ENCODE results near the gene CHRM3. TPM values are rescaled to one million over a fixed set of nuclear protein-coding genes. Genes with fewer than 3 reads are reported as not detected.

CHRM3 gene
- total and polyA plus RNA-seq, 2 experiments from 2014 or later: 4.8 to 13.8 TPM

DNA sequence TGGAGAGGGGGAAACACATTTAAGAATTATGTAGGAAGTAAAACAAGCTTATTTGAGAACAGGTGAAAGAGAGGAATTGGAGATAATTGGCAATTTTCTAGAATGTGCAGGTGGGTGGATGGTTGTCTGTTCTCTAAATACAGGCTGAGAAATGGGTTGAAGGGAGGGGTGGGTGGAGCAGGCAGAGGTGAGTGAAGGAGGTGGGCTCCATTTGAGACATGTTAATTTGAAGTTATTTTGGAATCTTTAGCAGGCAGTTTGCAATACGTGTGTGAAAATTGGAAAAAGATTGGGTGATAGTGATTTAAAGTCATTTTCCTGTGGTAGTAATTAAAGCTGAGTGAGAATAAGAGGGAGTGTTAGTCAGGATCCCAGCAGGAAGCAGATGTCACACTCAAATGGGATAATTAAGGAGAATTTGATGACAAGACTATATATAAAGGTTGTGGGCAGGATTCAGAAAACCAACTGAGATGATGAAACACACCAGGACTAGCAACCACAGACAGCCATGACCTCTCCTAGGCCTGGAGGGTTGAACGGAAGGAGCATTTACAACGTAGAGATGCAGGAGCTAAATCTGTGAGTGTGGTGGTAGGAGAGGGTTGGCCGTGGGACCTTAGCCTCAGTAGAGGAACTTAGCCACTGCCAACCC lies 40.6 kb downstream of the CHRM3 start (continued):
- TF ChIP-seq, protein P1, sequence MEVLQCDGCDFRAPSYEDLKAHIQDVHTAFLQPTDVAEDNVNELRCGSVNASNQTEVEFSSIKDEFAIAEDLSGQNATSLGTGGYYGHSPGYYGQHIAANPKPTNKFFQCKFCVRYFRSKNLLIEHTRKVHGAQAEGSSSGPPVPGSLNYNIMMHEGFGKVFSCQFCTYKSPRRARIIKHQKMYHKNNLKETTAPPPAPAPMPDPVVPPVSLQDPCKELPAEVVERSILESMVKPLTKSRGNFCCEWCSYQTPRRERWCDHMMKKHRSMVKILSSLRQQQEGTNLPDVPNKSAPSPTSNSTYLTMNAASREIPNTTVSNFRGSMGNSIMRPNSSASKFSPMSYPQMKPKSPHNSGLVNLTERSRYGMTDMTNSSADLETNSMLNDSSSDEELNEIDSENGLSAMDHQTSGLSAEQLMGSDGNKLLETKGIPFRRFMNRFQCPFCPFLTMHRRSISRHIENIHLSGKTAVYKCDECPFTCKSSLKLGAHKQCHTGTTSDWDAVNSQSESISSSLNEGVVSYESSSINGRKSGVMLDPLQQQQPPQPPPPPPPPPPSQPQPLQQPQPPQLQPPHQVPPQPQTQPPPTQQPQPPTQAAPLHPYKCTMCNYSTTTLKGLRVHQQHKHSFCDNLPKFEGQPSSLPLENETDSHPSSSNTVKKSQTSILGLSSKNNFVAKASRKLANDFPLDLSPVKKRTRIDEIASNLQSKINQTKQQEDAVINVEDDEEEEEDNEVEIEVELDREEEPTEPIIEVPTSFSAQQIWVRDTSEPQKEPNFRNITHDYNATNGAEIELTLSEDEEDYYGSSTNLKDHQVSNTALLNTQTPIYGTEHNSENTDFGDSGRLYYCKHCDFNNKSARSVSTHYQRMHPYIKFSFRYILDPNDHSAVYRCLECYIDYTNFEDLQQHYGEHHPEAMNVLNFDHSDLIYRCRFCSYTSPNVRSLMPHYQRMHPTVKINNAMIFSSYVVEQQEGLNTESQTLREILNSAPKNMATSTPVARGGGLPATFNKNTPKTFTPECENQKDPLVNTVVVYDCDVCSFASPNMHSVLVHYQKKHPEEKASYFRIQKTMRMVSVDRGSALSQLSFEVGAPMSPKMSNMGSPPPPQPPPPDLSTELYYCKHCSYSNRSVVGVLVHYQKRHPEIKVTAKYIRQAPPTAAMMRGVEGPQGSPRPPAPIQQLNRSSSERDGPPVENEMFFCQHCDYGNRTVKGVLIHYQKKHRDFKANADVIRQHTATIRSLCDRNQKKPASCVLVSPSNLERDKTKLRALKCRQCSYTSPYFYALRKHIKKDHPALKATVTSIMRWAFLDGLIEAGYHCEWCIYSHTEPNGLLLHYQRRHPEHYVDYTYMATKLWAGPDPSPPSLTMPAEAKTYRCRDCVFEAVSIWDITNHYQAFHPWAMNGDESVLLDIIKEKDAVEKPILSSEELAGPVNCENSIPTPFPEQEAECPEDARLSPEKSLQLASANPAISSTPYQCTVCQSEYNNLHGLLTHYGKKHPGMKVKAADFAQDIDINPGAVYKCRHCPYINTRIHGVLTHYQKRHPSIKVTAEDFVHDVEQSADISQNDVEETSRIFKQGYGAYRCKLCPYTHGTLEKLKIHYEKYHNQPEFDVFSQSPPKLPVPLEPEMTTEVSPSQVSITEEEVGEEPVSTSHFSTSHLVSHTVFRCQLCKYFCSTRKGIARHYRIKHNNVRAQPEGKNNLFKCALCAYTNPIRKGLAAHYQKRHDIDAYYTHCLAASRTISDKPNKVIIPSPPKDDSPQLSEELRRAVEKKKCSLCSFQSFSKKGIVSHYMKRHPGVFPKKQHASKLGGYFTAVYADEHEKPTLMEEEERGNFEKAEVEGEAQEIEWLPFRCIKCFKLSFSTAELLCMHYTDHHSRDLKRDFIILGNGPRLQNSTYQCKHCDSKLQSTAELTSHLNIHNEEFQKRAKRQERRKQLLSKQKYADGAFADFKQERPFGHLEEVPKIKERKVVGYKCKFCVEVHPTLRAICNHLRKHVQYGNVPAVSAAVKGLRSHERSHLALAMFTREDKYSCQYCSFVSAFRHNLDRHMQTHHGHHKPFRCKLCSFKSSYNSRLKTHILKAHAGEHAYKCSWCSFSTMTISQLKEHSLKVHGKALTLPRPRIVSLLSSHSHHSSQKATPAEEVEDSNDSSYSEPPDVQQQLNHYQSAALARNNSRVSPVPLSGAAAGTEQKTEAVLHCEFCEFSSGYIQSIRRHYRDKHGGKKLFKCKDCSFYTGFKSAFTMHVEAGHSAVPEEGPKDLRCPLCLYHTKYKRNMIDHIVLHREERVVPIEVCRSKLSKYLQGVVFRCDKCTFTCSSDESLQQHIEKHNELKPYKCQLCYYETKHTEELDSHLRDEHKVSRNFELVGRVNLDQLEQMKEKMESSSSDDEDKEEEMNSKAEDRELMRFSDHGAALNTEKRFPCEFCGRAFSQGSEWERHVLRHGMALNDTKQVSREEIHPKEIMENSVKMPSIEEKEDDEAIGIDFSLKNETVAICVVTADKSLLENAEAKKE (CRISPR knock-in tag; IDR thresholded peaks at IDR 0.05): no peak
- TF ChIP-seq JUNB (IDR thresholded peaks at IDR 0.05; ENCODE audit: unreplicated experiment): no peak

DNA sequence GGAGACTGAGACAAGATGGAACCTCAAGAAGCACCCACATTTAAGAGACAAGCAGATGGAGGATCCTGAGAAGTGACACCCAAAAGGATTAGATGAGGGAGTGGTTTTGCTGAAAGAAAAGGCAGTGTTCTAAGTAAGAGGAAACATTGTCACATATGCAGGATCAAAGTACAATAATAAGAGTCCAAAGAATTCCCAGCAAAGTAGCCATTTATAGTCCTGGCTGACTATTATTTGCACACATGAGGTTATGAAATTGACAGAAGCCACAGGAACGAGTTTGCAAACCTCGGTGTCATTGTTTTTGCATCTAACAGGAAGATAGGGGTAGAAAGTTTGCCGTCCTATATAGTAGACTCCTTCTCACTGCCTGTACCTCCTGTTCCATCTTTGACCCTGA lies 41.3 kb downstream of the CHRM3 start:
- Mint-ChIP-seq H3K27me3 (ENCODE audit: insufficient read depth, low read depth, poor library complexity) (no peaks in the 10 kb centered on the region), H3K4me3 (no peak overlapping the region), H3K27ac (no peak overlapping the region), H3K4me1 (peaks cover 6% of the 10 kb centered on the region; the same call in 2 of the 3 replicates), H3K36me3 (ENCODE audit: low read depth) (no peaks in the 10 kb centered on the region), H3K9me3 (no peaks in the 10 kb centered on the region)
- Histone ChIP-seq H2AFZ (no peak overlapping the region), H3K79me2 (replicated peaks; ENCODE audit: insufficient read depth) (no peaks in the 10 kb centered on the region), H3K27me3 (ENCODE audit: insufficient read depth) (no peaks in the 10 kb centered on the region), H3K9me2 (ENCODE audit: insufficient read depth) (peaks cover 5% of the 10 kb centered on the region), H3K4me1 (ENCODE audit: insufficient read depth) (no peaks in the 10 kb centered on the region), H3K36me3 (ENCODE audit: insufficient read depth) (no peaks in the 10 kb centered on the region), H3K4me2 (no peak overlapping the region), H4K20me1 (replicated peaks; ENCODE audit: insufficient read depth) (no peaks in the 10 kb centered on the region), H3F3A (replicated peaks; ENCODE audit: low read depth) (no peaks in the 10 kb centered on the region), H3K4me3 (no peak overlapping the region), H3K27ac (ENCODE audit: low read depth) (no peak overlapping the region)
- TF ChIP-seq POLR2AphosphoS5 (IDR thresholded peaks at IDR 0.05; ENCODE audit: low read depth): no peak
- TF ChIP-seq CREB1 (CRISPR knock-in tag; IDR thresholded peaks at IDR 0.05; ENCODE audit: low read depth): no peak
- TF ChIP-seq ZNF114 (CRISPR knock-in tag; IDR thresholded peaks at IDR 0.05): no peak
- TF ChIP-seq, protein P1 (CRISPR knock-in tag; IDR thresholded peaks at IDR 0.05): no peak
- TF ChIP-seq EZH2phosphoT487 (IDR thresholded peaks at IDR 0.05; ENCODE audit: unreplicated experiment): no peak
- no peak for TF ChIP-seq JUNB (IDR thresholded peaks at IDR 0.05; ENCODE audit: unreplicated experiment)
- TF ChIP-seq, protein P2, sequence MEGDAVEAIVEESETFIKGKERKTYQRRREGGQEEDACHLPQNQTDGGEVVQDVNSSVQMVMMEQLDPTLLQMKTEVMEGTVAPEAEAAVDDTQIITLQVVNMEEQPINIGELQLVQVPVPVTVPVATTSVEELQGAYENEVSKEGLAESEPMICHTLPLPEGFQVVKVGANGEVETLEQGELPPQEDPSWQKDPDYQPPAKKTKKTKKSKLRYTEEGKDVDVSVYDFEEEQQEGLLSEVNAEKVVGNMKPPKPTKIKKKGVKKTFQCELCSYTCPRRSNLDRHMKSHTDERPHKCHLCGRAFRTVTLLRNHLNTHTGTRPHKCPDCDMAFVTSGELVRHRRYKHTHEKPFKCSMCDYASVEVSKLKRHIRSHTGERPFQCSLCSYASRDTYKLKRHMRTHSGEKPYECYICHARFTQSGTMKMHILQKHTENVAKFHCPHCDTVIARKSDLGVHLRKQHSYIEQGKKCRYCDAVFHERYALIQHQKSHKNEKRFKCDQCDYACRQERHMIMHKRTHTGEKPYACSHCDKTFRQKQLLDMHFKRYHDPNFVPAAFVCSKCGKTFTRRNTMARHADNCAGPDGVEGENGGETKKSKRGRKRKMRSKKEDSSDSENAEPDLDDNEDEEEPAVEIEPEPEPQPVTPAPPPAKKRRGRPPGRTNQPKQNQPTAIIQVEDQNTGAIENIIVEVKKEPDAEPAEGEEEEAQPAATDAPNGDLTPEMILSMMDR (conservative IDR thresholded peaks at IDR 0.05; ENCODE audit: low read depth in 2 of 2): no peak
- DNase-seq (ENCODE audit: low spot score) (no peak), ATAC-seq (no peak)

Data from GM23338 (cell line).